ENCODE data around the gene INCENP.

GRCh38 chr11:62087694-62088093, 36.1 kb upstream of the INCENP start:
- TF ChIP-seq CTCF (tag by site-specific recombination; IDR thresholded peaks at IDR 0.05) (no peak), ZNF830 (tag by site-specific recombination; IDR thresholded peaks at IDR 0.05; ENCODE audit: low read depth) (no peak), FEZF1 (tag by site-specific recombination; IDR thresholded peaks at IDR 0.05) (no peak), ZNF843 (tag by site-specific recombination; IDR thresholded peaks at IDR 0.05) (no peak), ZNF449 (tag by site-specific recombination; IDR thresholded peaks at IDR 0.05) (no peak), ZNF121 (tag by site-specific recombination; IDR thresholded peaks at IDR 0.05) (no peak), ZNF707 (tag by site-specific recombination; IDR thresholded peaks at IDR 0.05) (no peak), ZNF335 (tag by site-specific recombination; conservative IDR thresholded peaks at IDR 0.05) (no peak), ZNF433 (tag by site-specific recombination; IDR thresholded peaks at IDR 0.05; ENCODE audit: low read depth) (no peak), ZNF292 (tag by site-specific recombination; IDR thresholded peaks at IDR 0.05; ENCODE audit: borderline replicate concordance, low read depth) (no peak)
